ENCODE measurements around the gene ALG14. TPM values are rescaled to one million over a fixed set of nuclear protein-coding genes. Genes with fewer than 3 reads are reported as not detected.
A peak's percentile ranks its signal among the peaks of the same experiment; 100 is the strongest.

ALG14 gene
- polyA plus RNA-seq, 1 of the 3 experiments (the other 2 are of a cell fraction): 2.5 TPM

DNA sequence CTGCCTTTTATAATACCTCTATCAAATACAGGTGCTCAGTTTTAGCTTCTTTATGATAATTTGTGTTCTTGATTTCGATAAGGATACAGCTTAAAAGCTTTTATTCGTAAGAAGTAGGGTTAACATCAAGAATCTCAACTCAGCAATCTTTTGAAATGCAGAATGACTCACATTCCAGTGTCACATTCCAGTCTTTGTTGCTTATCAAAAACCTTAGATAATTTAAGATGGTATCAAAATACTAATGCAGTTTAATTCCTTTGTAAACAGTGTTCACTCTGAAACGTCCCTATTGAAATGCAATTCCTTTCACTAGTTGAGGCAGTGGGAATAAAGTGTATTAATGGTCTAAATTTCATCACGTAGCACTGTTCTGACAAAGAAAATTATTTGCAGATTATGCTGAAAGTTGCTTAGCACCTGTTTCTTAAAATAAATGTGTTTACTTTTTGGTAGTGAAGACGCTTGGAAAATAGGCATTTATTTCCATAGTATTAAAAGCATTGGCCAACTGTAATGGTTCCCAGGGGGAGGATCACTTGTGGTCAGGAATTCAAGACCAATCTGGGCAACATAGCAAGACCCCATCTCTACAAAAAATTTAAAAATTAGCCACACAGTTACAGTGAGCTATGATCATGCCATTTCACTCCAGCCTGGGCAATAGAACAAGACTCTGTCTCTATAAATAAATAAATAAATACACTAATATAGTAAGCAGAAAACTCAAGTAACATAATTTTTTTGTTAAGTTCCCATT lies 135.7 kb downstream of the ALG14 start:
- no peak for DNase-seq
- Histone ChIP-seq H3K9me3 (no peaks in the 10 kb centered on the region), H3K9ac (no peak overlapping the region), H3K79me2 (ENCODE audit: insufficient read depth) (no peaks in the 10 kb centered on the region), H3K4me3 (ENCODE audit: low read depth in 2 of 2, low read length in 1 of 2) (no peak overlapping the region), H3F3A (replicated peaks; ENCODE audit: insufficient read depth) (peaks cover 13% of the 10 kb centered on the region), H3K4me2 (no peak overlapping the region), H3K9me2 (no peaks in the 10 kb centered on the region), H4K20me1 (ENCODE audit: insufficient read depth) (no peaks in the 10 kb centered on the region), H3K4me1 (ENCODE audit: control insufficient read depth in 1 of 2, insufficient read depth in 2 of 2, low read depth in 1 of 2, low read length in 1 of 2) (peaks cover 0 to 38% of the 10 kb centered on the region in 2 experiments), H3K36me3 (replicated peaks in 1 of 2; ENCODE audit: control insufficient read depth in 1 of 2, insufficient read depth in 2 of 2, low read length in 1 of 2) (peaks cover 0 to 7% of the 10 kb centered on the region in 2 experiments), H2AFZ (ENCODE audit: low read depth) (no peak overlapping the region), H3K27me3 (ENCODE audit: insufficient read depth) (no peaks in the 10 kb centered on the region), H3K27ac (ENCODE audit: low read depth in 2 of 2, low read length in 1 of 2) (peak overlapping the region in 1 of 2 experiments; percentile 23; a peak in 1 of 4 replicates)
- ChIA-PET CTCF (interaction anchor here (1.1 kb wide), 1 partner anchor 10 kb away, joined by 5 read pairs; no protein-coding TSS in a partner anchor), POLR2A (no interaction called here)
- no peak for TF ChIP-seq SMC3 (IDR thresholded peaks at IDR 0.05; ENCODE audit: low read depth, low read length)
- TF ChIP-seq, protein P1, sequence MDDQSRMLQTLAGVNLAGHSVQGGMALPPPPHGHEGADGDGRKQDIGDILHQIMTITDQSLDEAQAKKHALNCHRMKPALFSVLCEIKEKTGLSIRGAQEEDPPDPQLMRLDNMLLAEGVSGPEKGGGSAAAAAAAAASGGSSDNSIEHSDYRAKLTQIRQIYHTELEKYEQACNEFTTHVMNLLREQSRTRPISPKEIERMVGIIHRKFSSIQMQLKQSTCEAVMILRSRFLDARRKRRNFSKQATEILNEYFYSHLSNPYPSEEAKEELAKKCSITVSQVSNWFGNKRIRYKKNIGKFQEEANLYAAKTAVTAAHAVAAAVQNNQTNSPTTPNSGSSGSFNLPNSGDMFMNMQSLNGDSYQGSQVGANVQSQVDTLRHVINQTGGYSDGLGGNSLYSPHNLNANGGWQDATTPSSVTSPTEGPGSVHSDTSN (IDR thresholded peaks at IDR 0.05): peak; percentile 34; the same call in 1 of the 2 replicates
- no peak for TF ChIP-seq RCOR1 (IDR thresholded peaks at IDR 0.05; ENCODE audit: low read length)
- no peak for TF ChIP-seq EZH2phosphoT487 (IDR thresholded peaks at IDR 0.05; ENCODE audit: borderline replicate concordance, low read depth)
- TF ChIP-seq FOSL2 (IDR thresholded peaks at IDR 0.05; ENCODE audit: borderline replicate concordance, low read depth): peak; percentile 34; the same call in 1 of the 2 replicates
- TF ChIP-seq TEAD4 (IDR thresholded peaks at IDR 0.05; ENCODE audit: borderline replicate concordance, insufficient read depth): 0 out of 2 replicates have a peak, but pooled peaks have one; percentile 37
- TF ChIP-seq FOXJ3 (CRISPR knock-in tag; IDR thresholded peaks at IDR 0.05): no peak
- peak; percentile 42; the same call in 1 of the 2 replicates for TF ChIP-seq TCF12 (IDR thresholded peaks at IDR 0.05)
- peak; percentile 31; the same call in 1 of the 2 replicates for TF ChIP-seq JUND (IDR thresholded peaks at IDR 0.05)
- WGBS (ENCODE audit: low lambda C conversion rate): 65% methylated on average over 5 of the region's 5 CpGs

DNA sequence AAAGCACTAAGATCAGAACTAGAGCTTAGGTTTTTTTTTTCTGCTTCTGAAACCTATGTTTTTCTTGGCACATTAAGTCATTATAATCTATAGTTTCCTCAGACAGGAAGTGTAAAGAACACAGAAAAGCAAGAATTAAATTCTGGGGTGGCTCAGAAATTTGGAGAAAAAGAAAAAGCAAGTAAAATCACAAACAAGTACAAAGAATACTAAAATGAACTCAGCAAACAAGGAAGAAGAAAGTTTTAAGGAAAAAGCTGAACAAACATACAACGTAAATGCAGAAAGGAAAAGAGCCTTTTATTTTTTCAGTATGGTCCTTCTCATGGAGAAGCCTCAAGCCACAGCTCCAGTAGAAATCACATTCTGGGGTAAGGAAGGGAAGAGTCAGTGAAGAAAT lies 137.3 kb downstream of the ALG14 start:
- Histone ChIP-seq H3K27ac (ENCODE audit: low read depth in 2 of 2, low read length in 1 of 2) (peak overlapping the region; percentile 4 to 48; a peak in 3 of 4 replicates), H3K36me3 (replicated peaks in 1 of 2; ENCODE audit: control insufficient read depth in 1 of 2, insufficient read depth in 2 of 2, low read length in 1 of 2) (peaks cover 0 to 10% of the 10 kb centered on the region in 2 experiments), H3K9me3 (no peaks in the 10 kb centered on the region), H3K4me3 (ENCODE audit: low read depth in 2 of 2, low read length in 1 of 2) (no peak overlapping the region), H3K4me1 (ENCODE audit: control insufficient read depth in 1 of 2, insufficient read depth in 2 of 2, low read depth in 1 of 2, low read length in 1 of 2) (peaks cover 0 to 38% of the 10 kb centered on the region in 2 experiments), H2AFZ (ENCODE audit: low read depth) (no peak overlapping the region), H3K27me3 (ENCODE audit: insufficient read depth) (no peaks in the 10 kb centered on the region), H4K20me1 (ENCODE audit: insufficient read depth) (no peaks in the 10 kb centered on the region), H3K9me2 (no peaks in the 10 kb centered on the region), H3K79me2 (ENCODE audit: insufficient read depth) (no peaks in the 10 kb centered on the region), H3K4me2 (peak overlapping the region; percentile 7; the same call in 1 of the 2 replicates), H3F3A (replicated peaks; ENCODE audit: insufficient read depth) (peaks cover 13% of the 10 kb centered on the region), H3K9ac (no peak overlapping the region)
- ChIA-PET POLR2A (no interaction called here), CTCF (interaction anchor here (1.1 to 1.3 kb wide), 2 partner anchors 8 to 106 kb away, joined by 3 to 4 read pairs; partner anchors contain the start of gene CNN3)
- no peak for DNase-seq
- TF ChIP-seq, protein P2, sequence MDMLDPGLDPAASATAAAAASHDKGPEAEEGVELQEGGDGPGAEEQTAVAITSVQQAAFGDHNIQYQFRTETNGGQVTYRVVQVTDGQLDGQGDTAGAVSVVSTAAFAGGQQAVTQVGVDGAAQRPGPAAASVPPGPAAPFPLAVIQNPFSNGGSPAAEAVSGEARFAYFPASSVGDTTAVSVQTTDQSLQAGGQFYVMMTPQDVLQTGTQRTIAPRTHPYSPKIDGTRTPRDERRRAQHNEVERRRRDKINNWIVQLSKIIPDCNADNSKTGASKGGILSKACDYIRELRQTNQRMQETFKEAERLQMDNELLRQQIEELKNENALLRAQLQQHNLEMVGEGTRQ (IDR thresholded peaks at IDR 0.05; ENCODE audit: borderline replicate concordance, low read depth, low read length): no peak
- TF ChIP-seq EP300 (IDR thresholded peaks at IDR 0.05; ENCODE audit: borderline replicate concordance in 1 of 2, low read depth in 1 of 2, low read length in 1 of 2): 0 out of 4 replicates have a peak, but pooled peaks of 1 of the 2 experiments have one; percentile 3
- WGBS (ENCODE audit: low lambda C conversion rate): 48% methylated on average over 1 of the region's 1 CpG

All from SK-N-SH (cell line).